Type B pancreatic cell (in vitro differentiated cells): ENCODE data around the gene PERM1. TPM values are rescaled to one million over a fixed set of nuclear protein-coding genes. Genes with fewer than 3 reads are reported as not detected.
A peak's percentile ranks its signal among the peaks of the same experiment; 100 is the strongest.

Source experiments
- DNase-seq: peaks from one replicate; pipeline ENCODE4 v3.0.0; 2021; ENCODE audit warnings: mixed read lengths; ENCODE audit not compliant: unreplicated experiment; ENCODE audit errors: extremely low spot score
- H3K27ac Mint-ChIP-seq: 2 replicates; pipeline ENCODE4 v1.8.0; 2021; ENCODE audit warnings: mild to moderate bottlenecking, mixed read lengths
- H3K27me3 Mint-ChIP-seq: 2 replicates; pipeline ENCODE4 v1.8.0; 2021; ENCODE audit warnings: mixed read lengths
- H3K36me3 Mint-ChIP-seq: 2 replicates; pipeline ENCODE4 v1.8.0; 2021; ENCODE audit warnings: mixed read lengths
- H3K4me1 Mint-ChIP-seq: one replicate; pipeline ENCODE4 v1.8.0; 2021; ENCODE audit warnings: mixed read lengths; ENCODE audit not compliant: unreplicated experiment
- H3K4me3 Mint-ChIP-seq: 2 replicates; pipeline ENCODE4 v1.8.0; 2021; ENCODE audit warnings: mild to moderate bottlenecking, mixed read lengths
- H3K9me3 Mint-ChIP-seq: 2 replicates; pipeline ENCODE4 v1.8.0; 2021; ENCODE audit warnings: mixed read lengths
- total RNA-seq: library from RNA; stranded (reverse); gene quantifications from 2 replicates; pipeline ENCODE4 v1.2.1, GENCODE V29; 2021; ENCODE audit warnings: low replicate concordance
- TF ChIP-seq, protein P1 (sequence below): fragments of 200-600 bp; sonication (generic); conservative IDR thresholded peaks from 2 replicates; pipeline ENCODE4 v1.5.0; 2021; ENCODE audit warnings: antibody characterized with exemption, mild to moderate bottlenecking

The PERM1 gene
- total RNA-seq, 1 donor from 2014 or later: 0.34 TPM

- Mint-ChIP-seq H3K4me3 (no peak overlapping the region), H3K9me3 (no peaks in the 10 kb centered on the region), H3K4me1 (no peaks in the 10 kb centered on the region), H3K27me3 (peaks cover 47% of the 10 kb centered on the region), H3K36me3 (no peaks in the 10 kb centered on the region), H3K27ac (no peak overlapping the region)
- TF ChIP-seq, protein P1, sequence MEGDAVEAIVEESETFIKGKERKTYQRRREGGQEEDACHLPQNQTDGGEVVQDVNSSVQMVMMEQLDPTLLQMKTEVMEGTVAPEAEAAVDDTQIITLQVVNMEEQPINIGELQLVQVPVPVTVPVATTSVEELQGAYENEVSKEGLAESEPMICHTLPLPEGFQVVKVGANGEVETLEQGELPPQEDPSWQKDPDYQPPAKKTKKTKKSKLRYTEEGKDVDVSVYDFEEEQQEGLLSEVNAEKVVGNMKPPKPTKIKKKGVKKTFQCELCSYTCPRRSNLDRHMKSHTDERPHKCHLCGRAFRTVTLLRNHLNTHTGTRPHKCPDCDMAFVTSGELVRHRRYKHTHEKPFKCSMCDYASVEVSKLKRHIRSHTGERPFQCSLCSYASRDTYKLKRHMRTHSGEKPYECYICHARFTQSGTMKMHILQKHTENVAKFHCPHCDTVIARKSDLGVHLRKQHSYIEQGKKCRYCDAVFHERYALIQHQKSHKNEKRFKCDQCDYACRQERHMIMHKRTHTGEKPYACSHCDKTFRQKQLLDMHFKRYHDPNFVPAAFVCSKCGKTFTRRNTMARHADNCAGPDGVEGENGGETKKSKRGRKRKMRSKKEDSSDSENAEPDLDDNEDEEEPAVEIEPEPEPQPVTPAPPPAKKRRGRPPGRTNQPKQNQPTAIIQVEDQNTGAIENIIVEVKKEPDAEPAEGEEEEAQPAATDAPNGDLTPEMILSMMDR: peak; percentile 96
- DNase-seq: no peak
Measured at GRCh38 chr1:983798-984475, 2.0 kb upstream of the PERM1 start.

DNA sequence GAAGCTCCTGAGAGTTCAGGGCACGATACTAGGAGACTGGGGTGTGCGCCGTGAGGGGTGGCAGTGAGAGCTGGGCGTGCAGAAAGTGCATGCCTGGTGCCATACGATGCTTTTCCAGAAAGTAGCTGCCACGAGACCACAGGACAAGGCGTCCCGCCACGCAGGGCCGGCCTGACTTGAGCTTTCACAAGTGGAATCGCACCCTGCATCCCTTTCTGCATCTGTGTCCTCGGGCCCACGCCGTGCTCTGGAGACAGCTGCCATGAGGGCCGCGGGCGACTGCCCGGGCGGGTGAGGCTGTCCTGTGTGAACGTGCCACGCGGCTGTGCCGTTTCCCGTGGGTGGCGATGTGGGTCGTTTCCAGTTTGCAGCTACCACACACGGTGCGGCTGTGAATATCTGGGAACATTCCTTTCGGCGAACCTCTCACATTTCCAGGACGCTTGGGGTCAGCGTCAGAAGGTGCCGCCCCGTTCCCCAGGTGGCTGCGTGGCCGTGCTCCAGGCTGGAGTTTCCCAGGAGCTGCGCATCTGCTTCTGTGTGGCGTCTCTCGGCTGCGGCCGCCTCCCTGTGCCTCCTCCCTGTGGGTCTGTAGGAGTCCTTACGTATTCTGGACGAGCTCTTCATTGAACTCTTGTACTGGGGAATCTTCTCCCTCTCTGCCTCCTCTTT is 1.0 kb upstream of the PERM1 start:
- DNase-seq: no peak
- Mint-ChIP-seq H3K9me3 (no peaks in the 10 kb centered on the region), H3K27ac (no peak overlapping the region), H3K4me1 (no peaks in the 10 kb centered on the region), H3K4me3 (no peak overlapping the region), H3K27me3 (peaks cover 37% of the 10 kb centered on the region), H3K36me3 (no peaks in the 10 kb centered on the region)
- TF ChIP-seq, protein P1: no peak

DNA sequence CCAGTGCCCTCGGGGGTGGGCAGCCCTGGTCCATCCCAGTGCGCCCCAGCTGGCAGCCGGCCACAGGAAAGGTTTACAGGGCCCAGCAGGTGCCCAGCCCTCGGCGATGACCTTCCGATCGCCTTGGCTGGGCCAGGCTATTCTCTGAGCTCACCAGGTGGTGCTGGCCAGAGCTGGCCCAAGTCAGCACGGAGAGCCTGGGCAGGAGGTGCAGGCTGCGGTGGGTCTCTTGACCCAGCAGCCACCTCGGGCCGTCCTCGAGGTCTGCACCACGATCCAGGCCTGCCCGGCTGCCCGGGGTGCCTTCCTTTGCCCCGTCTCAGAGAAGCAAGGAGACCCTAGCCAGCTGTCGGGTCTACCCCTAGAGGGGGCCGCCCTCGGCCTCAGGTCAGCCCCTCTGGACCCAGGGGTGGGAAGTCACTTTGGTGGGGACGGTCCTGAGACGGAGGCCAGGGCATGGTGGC is 370 bp downstream of the PERM1 start:
- no peaks in the 10 kb centered on the region for H3K36me3 Mint-ChIP-seq
- H3K27ac Mint-ChIP-seq: no peak overlapping the region
- peaks cover 33% of the 10 kb centered on the region for H3K27me3 Mint-ChIP-seq
- no peaks in the 10 kb centered on the region for H3K9me3 Mint-ChIP-seq
- DNase-seq: no peak
- H3K4me3 Mint-ChIP-seq: no peak overlapping the region
- H3K4me1 Mint-ChIP-seq: no peaks in the 10 kb centered on the region
- TF ChIP-seq, protein P1: no peak

DNA sequence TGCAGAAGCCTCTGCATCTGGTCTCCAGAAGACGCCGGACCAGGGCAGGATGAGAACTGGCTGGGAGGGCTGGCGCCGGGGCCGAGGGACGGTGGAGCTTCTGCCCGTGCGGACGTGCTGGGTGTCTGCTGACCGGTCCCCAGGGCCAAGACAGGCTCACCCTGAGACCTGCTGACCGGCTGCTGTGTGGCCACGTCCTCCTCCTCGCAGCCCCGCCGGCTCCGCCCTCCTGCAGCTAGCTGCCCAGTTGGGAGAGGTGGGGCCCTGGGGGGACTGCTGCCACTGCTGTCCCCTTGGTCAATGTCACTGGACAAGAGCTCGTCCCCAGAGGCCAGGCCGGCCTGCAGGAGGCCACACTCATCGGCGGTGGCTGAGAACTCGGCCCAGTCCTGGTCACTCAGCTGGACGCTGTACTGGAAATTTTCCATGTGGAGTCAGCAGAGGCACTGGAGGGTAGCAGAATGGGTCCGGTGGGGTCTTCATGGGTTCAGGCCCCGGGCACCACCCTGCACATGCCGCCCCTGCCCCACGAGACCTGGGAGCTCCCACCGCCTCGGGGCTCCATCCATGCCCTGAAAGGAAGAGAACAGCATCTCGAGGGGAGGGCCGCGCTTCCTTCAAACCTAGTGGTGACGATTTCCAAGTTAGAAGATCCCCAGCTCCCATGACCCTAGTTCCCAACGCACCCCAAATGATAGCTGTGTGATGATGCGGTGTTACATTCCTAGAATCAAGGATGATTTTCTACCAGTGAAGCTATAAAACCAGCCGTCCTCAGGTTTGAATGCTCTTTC is 1.1 kb downstream of the PERM1 start:
- H3K4me1 Mint-ChIP-seq: peaks cover 1% of the 10 kb centered on the region
- H3K36me3 Mint-ChIP-seq: no peaks in the 10 kb centered on the region
- H3K4me3 Mint-ChIP-seq: no peak overlapping the region
- TF ChIP-seq, protein P1: no peak
- peaks cover 28% of the 10 kb centered on the region for H3K27me3 Mint-ChIP-seq
- H3K9me3 Mint-ChIP-seq: no peaks in the 10 kb centered on the region
- no peak for DNase-seq
- no peak overlapping the region for H3K27ac Mint-ChIP-seq

DNA sequence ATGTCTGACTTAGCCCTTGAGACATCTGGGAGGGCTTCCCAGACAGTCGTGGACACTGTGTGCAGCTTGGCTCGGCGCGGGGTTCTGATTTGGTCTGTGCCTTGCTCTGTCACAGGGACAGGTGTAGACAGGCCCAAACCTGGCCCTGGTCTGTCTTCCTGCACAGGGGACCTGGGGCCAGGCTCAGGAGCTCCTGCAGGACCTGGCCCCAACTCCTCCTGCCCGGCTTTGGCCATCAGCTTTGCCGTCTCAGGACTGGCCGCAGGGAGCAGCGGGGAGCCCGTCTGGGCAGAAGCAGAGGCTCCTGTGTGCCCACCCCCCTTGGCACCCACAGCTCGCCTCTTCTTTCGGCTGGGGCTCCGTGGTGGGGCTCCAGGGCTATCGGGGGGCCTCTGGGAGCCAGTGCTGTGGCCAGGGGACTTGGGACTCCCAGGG is 1.7 kb downstream of the PERM1 start:
- Mint-ChIP-seq H3K36me3 (no peaks in the 10 kb centered on the region), H3K27ac (no peak overlapping the region), H3K4me3 (no peak overlapping the region), H3K4me1 (peaks cover 4% of the 10 kb centered on the region), H3K27me3 (peaks cover 25% of the 10 kb centered on the region), H3K9me3 (no peaks in the 10 kb centered on the region)
- no peak for DNase-seq
- TF ChIP-seq, protein P1: no peak
